H1 (cell line): ENCODE results near the gene HUWE1. TPM values are rescaled to one million over a fixed set of nuclear protein-coding genes. Genes with fewer than 3 reads are reported as not detected.

ENCODE experiments used
- CTCF ChIA-PET: fragments of 300-600 bp; sonication (Branson Sonifier 250); formaldehyde crosslinking; loops from one replicate; lab custom pipeline; 2021; ENCODE audit not compliant: partially characterized antibody; lab: Charles Lee
- POLR2A ChIA-PET: fragments of 300-600 bp; sonication (Branson Sonifier 250); formaldehyde crosslinking; loops from one replicate; lab custom pipeline; 2021; ENCODE audit warnings: inconsistent platforms; ENCODE audit not compliant: partially characterized antibody; lab: Charles Lee
- DNase-seq, 2 experiments: peaks; one replicate each; pipeline versions ENCODE4 v3.0.0 to v3.0.0-alpha.2; 2010 to 2022; ENCODE audit warnings: low spot score in 2 of 2, low read depth in 1 of 2, mixed read lengths in 1 of 2
- FAIRE-seq: peaks from 2 replicates; lab custom pipeline; 2011; peaks lifted over from hg19 to GRCh38; lab: Jason Lieb, UNC
- H2AFZ ChIP-seq: 2 replicates; pipeline ENCODE4 v1.8.1; 2012; ENCODE audit warnings: low read length, inconsistent platforms
- H2AK5ac ChIP-seq: 2 replicates; pipeline ENCODE4 v1.6.1; 2013; ENCODE audit warnings: low read depth, low read length
- H2BK120ac ChIP-seq: replicated peaks from 2 replicates; pipeline ENCODE3; 2013; ENCODE audit warnings: low read depth, low read length, inconsistent platforms
- H2BK12ac ChIP-seq: 2 replicates; pipeline ENCODE4 v1.6.1; 2013; ENCODE audit warnings: low read depth, low read length
- H2BK15ac ChIP-seq: 2 replicates; pipeline ENCODE4 v1.6.1; 2013; ENCODE audit warnings: low read length
- H2BK20ac ChIP-seq: 2 replicates; pipeline ENCODE4 v1.6.1; 2013; ENCODE audit warnings: low read length
- H2BK5ac ChIP-seq: 2 replicates; pipeline ENCODE4 v1.6.1; 2013; ENCODE audit warnings: low read depth, low read length
- H3K14ac ChIP-seq: 2 replicates; pipeline ENCODE4 v1.6.1; 2013; ENCODE audit warnings: inconsistent platforms; ENCODE audit not compliant: insufficient read length
- H3K18ac ChIP-seq: 2 replicates; pipeline ENCODE4 v1.6.1; 2013; ENCODE audit warnings: low read length; ENCODE audit errors: extremely low read depth
- H3K23ac ChIP-seq: 2 replicates; pipeline ENCODE4 v1.6.1; 2013; ENCODE audit warnings: inconsistent platforms; ENCODE audit not compliant: insufficient read length
- H3K23me2 ChIP-seq: 2 replicates; pipeline ENCODE4 v1.6.1; 2013; ENCODE audit warnings: low read depth, low read length
- H3K27ac ChIP-seq: 2 replicates; pipeline ENCODE4 v1.6.1; 2011; ENCODE audit warnings: low read depth, low read length, inconsistent platforms
- H3K27me3 ChIP-seq, 4 experiments: replicated peaks in 1 of 4; 1 replicate in 1 of 4; 2 replicates in 3 of 4; pipeline versions ENCODE4 v1.6.1 to v1.8.1; 2011 to 2013; ENCODE audit warnings: low read length in 3 of 4, mild to moderate bottlenecking in 3 of 4, inconsistent platforms in 2 of 4, mixed read lengths in 2 of 4, moderate library complexity in 1 of 4; ENCODE audit not compliant: control insufficient read depth in 3 of 4, insufficient read depth in 3 of 4; ENCODE audit errors: extremely low read depth in 1 of 4
- H3K36me3 ChIP-seq, 4 experiments: 2 replicates each; pipeline versions ENCODE4 v1.6.1 to v1.8.1; 2011 to 2013; ENCODE audit warnings: mild to moderate bottlenecking in 4 of 4, low read length in 3 of 4, moderate library complexity in 2 of 4, control low read depth in 1 of 4, inconsistent platforms in 1 of 4; ENCODE audit not compliant: insufficient read depth in 4 of 4, control insufficient read depth in 2 of 4
- H3K4ac ChIP-seq: replicated peaks from 2 replicates; pipeline ENCODE3; 2013; ENCODE audit warnings: low read length, low read depth, mixed read lengths, inconsistent platforms; ENCODE audit not compliant: insufficient read length
- H3K4me1 ChIP-seq, 4 experiments: replicated peaks in 1 of 4; 1 replicate in 1 of 4; 2 replicates in 3 of 4; pipeline versions ENCODE4 v1.6.1 to v1.8.1; 2011 to 2013; ENCODE audit warnings: low read length in 3 of 4, inconsistent platforms in 2 of 4, mixed read lengths in 1 of 4; ENCODE audit not compliant: insufficient read depth in 4 of 4, control insufficient read depth in 3 of 4
- H3K4me2 ChIP-seq, 2 experiments: 2 replicates each; pipeline versions ENCODE4 v1.6.1 to v1.8.1; 2011 to 2013; ENCODE audit warnings: low read depth in 2 of 2, low read length in 2 of 2, control low read depth in 1 of 2, inconsistent platforms in 1 of 2, mild to moderate bottlenecking in 1 of 2; ENCODE audit not compliant: insufficient read depth in 1 of 2
- H3K4me3 ChIP-seq, 4 experiments: fragments of 200-600, 300-600 bp in 1 of 4; sonication (generic), shearing (Covaris generic), sonication (Bioruptor Twin) in 1 of 4; 2 replicates each; pipeline versions ENCODE4 v1.5.1 to v1.8.1; 2011 to 2016; ENCODE audit warnings: low read length in 4 of 4, low read depth in 3 of 4, control low read depth in 2 of 4, inconsistent platforms in 2 of 4, mild to moderate bottlenecking in 2 of 4, mixed read lengths in 1 of 4, moderate library complexity in 1 of 4; ENCODE audit not compliant: insufficient read depth in 2 of 4; ENCODE audit errors: extremely low read depth in 1 of 4
- H3K56ac ChIP-seq: replicated peaks from 2 replicates; pipeline ENCODE3; 2013; ENCODE audit warnings: low read depth, mild to moderate bottlenecking, mixed read lengths, low read length, inconsistent platforms; ENCODE audit not compliant: insufficient read length
- H3K79me1 ChIP-seq: 2 replicates; pipeline ENCODE4 v1.6.1; 2013; ENCODE audit warnings: low read depth, low read length, control low read depth
- H3K79me2 ChIP-seq, 2 experiments: 2 replicates each; pipeline versions ENCODE4 v1.6.1 to v1.8.1; 2012 to 2013; ENCODE audit warnings: low read length in 2 of 2, mild to moderate bottlenecking in 2 of 2, inconsistent platforms in 1 of 2; ENCODE audit not compliant: insufficient read depth in 2 of 2, control insufficient read depth in 1 of 2
- H3K9ac ChIP-seq, 4 experiments: replicated peaks in 1 of 4; 1 replicate in 1 of 4; 2 replicates in 3 of 4; pipeline versions ENCODE4 v1.6.1 to v1.8.1; 2011 to 2013; ENCODE audit warnings: low read depth in 3 of 4, low read length in 3 of 4, control low read depth in 2 of 4, mild to moderate bottlenecking in 2 of 4, moderate library complexity in 2 of 4, inconsistent platforms in 1 of 4; ENCODE audit errors: extremely low read depth in 1 of 4
- H3K9me3 ChIP-seq, 2 experiments: 2 replicates each; pipeline versions ENCODE4 v1.6.1 to v1.8.1; 2012 to 2013; ENCODE audit warnings: mild to moderate bottlenecking in 2 of 2, moderate library complexity in 2 of 2, control low read depth in 1 of 2, inconsistent platforms in 1 of 2, low read depth in 1 of 2, low read length in 1 of 2, mixed read lengths in 1 of 2; ENCODE audit not compliant: insufficient read depth in 2 of 2
- H4K20me1 ChIP-seq, 2 experiments: replicated peaks in 1 of 2; 2 replicates each; pipeline versions ENCODE3 to v1.8.1; 2011 to 2013; ENCODE audit warnings: inconsistent platforms in 2 of 2, low read length in 2 of 2, mild to moderate bottlenecking in 1 of 2; ENCODE audit not compliant: insufficient read depth in 2 of 2, control insufficient read depth in 1 of 2
- H4K5ac ChIP-seq: 2 replicates; pipeline ENCODE4 v1.6.1; 2013; ENCODE audit warnings: low read length, low read depth, mixed read lengths, inconsistent platforms; ENCODE audit not compliant: insufficient read length
- H4K8ac ChIP-seq: 2 replicates; pipeline ENCODE4 v1.8.0; 2013; ENCODE audit warnings: mild to moderate bottlenecking, moderate library complexity, low read length, inconsistent platforms; ENCODE audit not compliant: insufficient read depth; ENCODE audit errors: extremely low read depth
- H4K91ac ChIP-seq: replicated peaks from 2 replicates; pipeline ENCODE3; 2013; ENCODE audit warnings: low read length, mixed read lengths, inconsistent platforms; ENCODE audit not compliant: insufficient read length
- BACH1 ChIP-seq: IDR thresholded peaks from 2 replicates; pipeline ENCODE4 v1.6.1; 2012; ENCODE audit warnings: low read length, improper control_type of control experiment
- BRCA1 ChIP-seq: IDR thresholded peaks from 2 replicates; pipeline ENCODE4 v1.6.1; 2012; ENCODE audit warnings: low read depth, low read length, improper control_type of control experiment
- CTBP2 ChIP-seq: IDR thresholded peaks from 2 replicates; pipeline ENCODE4 v1.7.0; 2011; ENCODE audit warnings: borderline replicate concordance, mild to moderate bottlenecking, moderate library complexity, mixed read lengths, low read length; ENCODE audit not compliant: insufficient read depth, insufficient read length
- JUND ChIP-seq: IDR thresholded peaks from 2 replicates; pipeline ENCODE4 v1.6.1; 2011; ENCODE audit warnings: mild to moderate bottlenecking, improper control_type of control experiment, low read length
- KDM4A ChIP-seq: IDR thresholded peaks from one replicate; pipeline ENCODE4 v1.7.1; 2012; ENCODE audit warnings: low read depth, mild to moderate bottlenecking, moderate library complexity, low read length, inconsistent platforms; ENCODE audit not compliant: severe bottlenecking
- KDM5A ChIP-seq: fragments of 200-600 bp; IDR thresholded peaks from 2 replicates; pipeline ENCODE4 v1.7.1; 2012; ENCODE audit warnings: mild to moderate bottlenecking, low read length, inconsistent platforms, mixed read lengths
- POU5F1 ChIP-seq: IDR thresholded peaks from 2 replicates; pipeline ENCODE4 v1.6.1; 2011; ENCODE audit warnings: low read depth, mild to moderate bottlenecking, low read length, moderate library complexity
- RAD21 ChIP-seq, 2 experiments: IDR thresholded peaks in 1 of 2; conservative IDR thresholded peaks in 1 of 2; 2 replicates each; pipeline ENCODE4 v1.6.1; 2011; ENCODE audit warnings: low read depth in 2 of 2, low read length in 2 of 2, improper control_type of control experiment in 1 of 2, inconsistent platforms in 1 of 2, mild to moderate bottlenecking in 1 of 2, moderate library complexity in 1 of 2
- RBBP5 ChIP-seq: IDR thresholded peaks from 2 replicates; pipeline ENCODE4 v1.7.1; 2012; ENCODE audit warnings: low read depth, mild to moderate bottlenecking, inconsistent platforms, low read length, moderate library complexity, borderline replicate concordance
- TAF1 ChIP-seq: IDR thresholded peaks from 2 replicates; pipeline ENCODE4 v1.6.1; 2011; ENCODE audit warnings: mild to moderate bottlenecking, low read depth, low read length
- TBP ChIP-seq: IDR thresholded peaks from 2 replicates; pipeline ENCODE4 v1.6.1; 2011; ENCODE audit warnings: low read depth, low read length, improper control_type of control experiment
- TCF12 ChIP-seq: IDR thresholded peaks from 2 replicates; pipeline ENCODE4 v1.6.1; 2011; ENCODE audit warnings: low read depth, mild to moderate bottlenecking, low read length
- WGBS, 2 experiments: shearing (Covaris generic) in 1 of 2; methylation state at CpG; one replicate each; pipeline versions ENCODE4 v1.1.6 to v1.1.7; 2013 to 2015; ENCODE audit warnings: low lambda C conversion rate in 2 of 2, mixed read lengths in 2 of 2, inconsistent platforms in 1 of 2, low coverage in 1 of 2, missing lambda C conversion rate in 1 of 2; ENCODE audit not compliant: insufficient replicate concordance in 2 of 2, insufficient coverage in 1 of 2, insufficient read length in 1 of 2; ENCODE audit errors: extremely low coverage in 1 of 2, missing lambda C conversion rate in 1 of 2; 5-methylcytosine and 5-hydroxymethylcytosine counted together
- polyA plus RNA-seq, 7 experiments: library from polyadenylated mRNA; depleted of rRNA in 3 of 7; stranded (reverse) in 5 of 7; unstranded in 2 of 7; fragments of >200 nt in 5 of 7; fragments of 200-250 nt in 2 of 7; gene quantifications; 1 replicate in 5 of 7; 2 replicates in 1 of 7; 4 replicates in 1 of 7; pipeline versions ENCODE4 v1.2.1 to v1.2.3, GENCODE V29; 2011 to 2013; ENCODE audit warnings: missing spikeins in 2 of 7, mixed read lengths in 2 of 7
- total RNA-seq: library from RNA; stranded (reverse); fragmentation: NEBNext Ultra II Directional; extraction: Animal tissue kit (Norgen Biotek cat#: 25700); gene quantifications from 2 replicates; pipeline ENCODE4 v1.2.1, GENCODE V29; 2021

HUWE1 gene
- total and polyA plus RNA-seq, 2 of the 8 experiments (the other 6 are each of a cell fraction or from before 2014, with no cell fraction given): 114 to 252 TPM

GRCh38 chrX:53538781-53539180, 147.7 kb downstream of the HUWE1 start:
- Histone ChIP-seq H3K9ac (no peak overlapping the region), H3K4me1 (no peaks in the 10 kb centered on the region), H3K14ac (no peak overlapping the region), H4K91ac (no peak overlapping the region), H3K4me2 (no peak overlapping the region), H4K20me1 (no peaks in the 10 kb centered on the region), H2BK120ac (no peak overlapping the region), H4K8ac (no peak overlapping the region), H3K36me3 (peaks cover 40 to 91% (median 81%) of the 10 kb centered on the region in 4 experiments), H3K23me2 (no peaks in the 10 kb centered on the region), H2AFZ (no peak overlapping the region), H3K9me3 (no peaks in the 10 kb centered on the region), H3K79me2 (no peaks in the 10 kb centered on the region), H3K4ac (no peak overlapping the region), H2AK5ac (no peak overlapping the region), H3K27me3 (no peaks in the 10 kb centered on the region), H3K56ac (no peak overlapping the region), H2BK12ac (no peak overlapping the region), H3K27ac (no peak overlapping the region), H2BK15ac (no peak overlapping the region), H3K79me1 (no peaks in the 10 kb centered on the region), H3K23ac (no peak overlapping the region), H3K4me3 (no peak overlapping the region), H3K18ac (no peak overlapping the region), H4K5ac (no peak overlapping the region), H2BK20ac (no peak overlapping the region), H2BK5ac (no peak overlapping the region)
- DNase-seq: no peak
- no peak for FAIRE-seq
- ChIA-PET POLR2A (no interaction called here), CTCF (no interaction called here)
- whole genome bisulfite sequencing, 2 experiments: 96% methylated on average over 5 of the region's 8 CpGs; no CpG with 5 or more reads in 1 of the 2 experiments
- TF ChIP-seq TCF12 (no peak), BRCA1 (no peak), KDM4A (no peak), RAD21 (IDR thresholded peaks at IDR 0.05 in 1 of 2, conservative IDR thresholded peaks at IDR 0.05 in 1 of 2; ENCODE audit: low read depth in 2 of 2, low read length in 2 of 2) (no peak), TAF1 (no peak), TBP (no peak), POU5F1 (no peak), JUND (no peak), KDM5A (no peak), CTBP2 (no peak), BACH1 (no peak), RBBP5 (no peak)
